ENCODE data around the gene TRIM65.

TRIM65 gene

DNA sequence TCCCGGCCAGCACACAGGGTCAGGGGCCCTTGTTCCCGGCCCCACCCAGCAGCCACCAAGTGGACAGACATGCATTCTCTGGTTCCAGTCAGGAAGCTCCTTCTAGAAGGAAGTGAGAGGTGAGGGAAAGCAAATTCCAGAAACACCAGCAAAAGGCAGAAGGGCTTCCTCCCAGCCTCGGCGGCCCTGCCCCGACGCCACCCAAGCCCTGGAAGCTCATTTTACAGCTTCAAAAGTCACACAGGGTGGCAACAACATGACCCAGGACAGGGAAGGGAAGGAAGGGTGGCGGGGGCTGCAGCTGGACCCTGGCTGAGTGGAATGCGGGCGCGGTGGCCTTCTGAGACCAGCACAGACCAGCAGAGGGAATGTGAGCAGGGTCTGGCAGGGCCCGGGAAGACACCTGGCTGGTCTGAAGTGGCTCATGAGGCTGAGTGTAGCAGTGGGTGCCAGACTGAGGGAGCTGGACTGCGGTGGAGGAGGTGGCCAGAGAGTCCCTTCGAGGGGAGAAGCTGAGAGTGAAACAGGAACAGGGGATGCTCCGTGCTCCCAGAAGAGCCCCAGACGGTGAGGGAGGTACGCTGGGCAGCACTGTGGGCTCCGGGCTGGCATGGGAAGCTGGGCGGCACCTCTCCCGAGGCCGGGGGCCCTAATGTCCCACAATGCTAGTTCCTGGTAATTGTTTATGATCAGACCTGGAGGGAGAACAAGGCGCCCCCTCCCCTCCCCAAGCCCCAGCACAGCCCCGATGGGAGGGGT, 50.6 kb downstream of the TRIM65 start:
- DNase-seq (ENCODE audit: low read depth in 1 of 2, low spot score in 1 of 2): no peak
- H3K27me3 ChIP-seq (ENCODE audit: insufficient read depth, poor library complexity, severe bottlenecking): no peaks in the 10 kb centered on the region
- H3K4me3 ChIP-seq (replicated peaks; ENCODE audit: insufficient read depth, low read length): no peak overlapping the region
- H3K27ac ChIP-seq (replicated peaks): peak overlapping the region; percentile 94
- TF ChIP-seq, protein P1, sequence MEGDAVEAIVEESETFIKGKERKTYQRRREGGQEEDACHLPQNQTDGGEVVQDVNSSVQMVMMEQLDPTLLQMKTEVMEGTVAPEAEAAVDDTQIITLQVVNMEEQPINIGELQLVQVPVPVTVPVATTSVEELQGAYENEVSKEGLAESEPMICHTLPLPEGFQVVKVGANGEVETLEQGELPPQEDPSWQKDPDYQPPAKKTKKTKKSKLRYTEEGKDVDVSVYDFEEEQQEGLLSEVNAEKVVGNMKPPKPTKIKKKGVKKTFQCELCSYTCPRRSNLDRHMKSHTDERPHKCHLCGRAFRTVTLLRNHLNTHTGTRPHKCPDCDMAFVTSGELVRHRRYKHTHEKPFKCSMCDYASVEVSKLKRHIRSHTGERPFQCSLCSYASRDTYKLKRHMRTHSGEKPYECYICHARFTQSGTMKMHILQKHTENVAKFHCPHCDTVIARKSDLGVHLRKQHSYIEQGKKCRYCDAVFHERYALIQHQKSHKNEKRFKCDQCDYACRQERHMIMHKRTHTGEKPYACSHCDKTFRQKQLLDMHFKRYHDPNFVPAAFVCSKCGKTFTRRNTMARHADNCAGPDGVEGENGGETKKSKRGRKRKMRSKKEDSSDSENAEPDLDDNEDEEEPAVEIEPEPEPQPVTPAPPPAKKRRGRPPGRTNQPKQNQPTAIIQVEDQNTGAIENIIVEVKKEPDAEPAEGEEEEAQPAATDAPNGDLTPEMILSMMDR (IDR thresholded peaks at IDR 0.05; ENCODE audit: insufficient read depth, low read length): no peak
- no peak for TF ChIP-seq POLR2AphosphoS5 (IDR thresholded peaks at IDR 0.05; ENCODE audit: low read depth)
- TF ChIP-seq GABPA (IDR thresholded peaks at IDR 0.05; ENCODE audit: low read depth): no peak
- TF ChIP-seq SPI1 (IDR thresholded peaks at IDR 0.05; ENCODE audit: borderline replicate concordance, low read depth): no peak
- TF ChIP-seq, protein P2, sequence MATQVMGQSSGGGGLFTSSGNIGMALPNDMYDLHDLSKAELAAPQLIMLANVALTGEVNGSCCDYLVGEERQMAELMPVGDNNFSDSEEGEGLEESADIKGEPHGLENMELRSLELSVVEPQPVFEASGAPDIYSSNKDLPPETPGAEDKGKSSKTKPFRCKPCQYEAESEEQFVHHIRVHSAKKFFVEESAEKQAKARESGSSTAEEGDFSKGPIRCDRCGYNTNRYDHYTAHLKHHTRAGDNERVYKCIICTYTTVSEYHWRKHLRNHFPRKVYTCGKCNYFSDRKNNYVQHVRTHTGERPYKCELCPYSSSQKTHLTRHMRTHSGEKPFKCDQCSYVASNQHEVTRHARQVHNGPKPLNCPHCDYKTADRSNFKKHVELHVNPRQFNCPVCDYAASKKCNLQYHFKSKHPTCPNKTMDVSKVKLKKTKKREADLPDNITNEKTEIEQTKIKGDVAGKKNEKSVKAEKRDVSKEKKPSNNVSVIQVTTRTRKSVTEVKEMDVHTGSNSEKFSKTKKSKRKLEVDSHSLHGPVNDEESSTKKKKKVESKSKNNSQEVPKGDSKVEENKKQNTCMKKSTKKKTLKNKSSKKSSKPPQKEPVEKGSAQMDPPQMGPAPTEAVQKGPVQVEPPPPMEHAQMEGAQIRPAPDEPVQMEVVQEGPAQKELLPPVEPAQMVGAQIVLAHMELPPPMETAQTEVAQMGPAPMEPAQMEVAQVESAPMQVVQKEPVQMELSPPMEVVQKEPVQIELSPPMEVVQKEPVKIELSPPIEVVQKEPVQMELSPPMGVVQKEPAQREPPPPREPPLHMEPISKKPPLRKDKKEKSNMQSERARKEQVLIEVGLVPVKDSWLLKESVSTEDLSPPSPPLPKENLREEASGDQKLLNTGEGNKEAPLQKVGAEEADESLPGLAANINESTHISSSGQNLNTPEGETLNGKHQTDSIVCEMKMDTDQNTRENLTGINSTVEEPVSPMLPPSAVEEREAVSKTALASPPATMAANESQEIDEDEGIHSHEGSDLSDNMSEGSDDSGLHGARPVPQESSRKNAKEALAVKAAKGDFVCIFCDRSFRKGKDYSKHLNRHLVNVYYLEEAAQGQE (IDR thresholded peaks at IDR 0.05; ENCODE audit: insufficient replicate concordance, low read depth): no peak

DNA sequence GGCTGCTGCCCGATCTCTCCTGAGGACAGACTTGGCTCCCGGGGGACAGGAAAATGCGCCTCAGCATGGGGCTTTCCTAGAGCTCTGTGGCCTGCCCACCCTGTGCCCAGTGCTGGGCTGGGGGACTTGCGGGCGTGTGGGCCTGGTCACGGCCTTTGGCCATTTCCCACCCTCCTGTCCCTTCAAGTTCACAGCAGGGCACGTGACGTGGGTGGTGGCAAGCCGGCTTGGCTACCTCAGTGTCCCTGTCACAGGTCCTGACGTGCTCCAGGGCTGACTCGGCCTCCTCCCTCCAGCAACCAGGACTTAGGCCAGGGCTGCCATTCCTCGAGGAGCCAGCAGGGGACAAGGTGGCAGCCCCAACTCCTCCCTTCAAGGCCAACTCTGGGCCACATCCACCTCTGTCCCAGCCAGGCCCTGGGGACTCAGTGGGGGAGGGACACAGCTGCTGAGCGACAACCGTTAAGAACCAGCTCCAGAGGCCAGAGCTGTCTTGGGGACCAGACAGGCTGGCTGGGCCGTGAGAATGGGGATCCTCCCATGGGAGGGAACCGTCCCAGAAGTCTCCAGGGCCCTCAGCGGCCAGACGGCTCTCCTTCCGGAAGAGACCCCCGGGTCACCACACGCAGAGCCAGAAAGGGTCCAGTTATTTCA, 51.6 kb downstream of the TRIM65 start:
- no peaks in the 10 kb centered on the region for H3K27me3 ChIP-seq (ENCODE audit: insufficient read depth, poor library complexity, severe bottlenecking)
- peak; percentile 96 to 98 for DNase-seq (ENCODE audit: low read depth in 1 of 2, low spot score in 1 of 2)
- peak overlapping the region; percentile 81 for H3K4me3 ChIP-seq (replicated peaks; ENCODE audit: insufficient read depth, low read length)
- TF ChIP-seq, protein P1 (IDR thresholded peaks at IDR 0.05; ENCODE audit: insufficient read depth, low read length): peak; percentile 95
- TF ChIP-seq SPI1 (IDR thresholded peaks at IDR 0.05; ENCODE audit: borderline replicate concordance, low read depth): no peak
- TF ChIP-seq GABPA (IDR thresholded peaks at IDR 0.05; ENCODE audit: low read depth): no peak
- TF ChIP-seq, protein P2 (IDR thresholded peaks at IDR 0.05; ENCODE audit: insufficient replicate concordance, low read depth): peak; percentile 64
- TF ChIP-seq POLR2AphosphoS5 (IDR thresholded peaks at IDR 0.05; ENCODE audit: low read depth): peak; percentile 80
- peak overlapping the region; percentile 94 for H3K27ac ChIP-seq (replicated peaks)

DNA sequence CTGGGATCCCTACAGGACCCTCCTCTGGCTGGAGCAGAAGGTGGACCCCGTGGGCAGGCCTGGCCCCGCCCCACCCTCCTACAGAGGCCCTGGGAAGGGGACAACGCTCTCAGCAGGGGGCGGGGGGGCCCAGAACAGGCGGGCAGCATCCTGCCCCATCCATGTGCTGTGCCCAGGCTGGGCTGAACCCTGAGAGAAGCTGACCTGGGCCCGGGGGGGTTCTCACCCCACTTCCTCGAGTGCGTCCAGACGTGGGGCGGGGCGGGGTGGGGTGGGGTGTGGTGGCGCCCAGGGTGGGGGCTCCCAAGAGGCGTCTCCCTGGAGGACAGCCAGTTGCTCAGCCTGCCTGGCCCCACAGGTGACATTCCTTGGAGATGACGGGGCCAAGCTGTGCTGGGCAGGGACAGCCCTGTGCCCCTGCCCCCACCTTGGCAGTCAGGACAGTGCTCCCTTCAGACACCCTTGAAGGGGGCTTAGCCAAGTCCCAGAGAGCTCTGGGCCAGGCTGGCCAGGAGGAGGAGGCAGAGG, 52.2 kb downstream of the TRIM65 start:
- no peaks in the 10 kb centered on the region for H3K27me3 ChIP-seq (ENCODE audit: insufficient read depth, poor library complexity, severe bottlenecking)
- peak overlapping the region; percentile 81 for H3K4me3 ChIP-seq (replicated peaks; ENCODE audit: insufficient read depth, low read length)
- no peak for DNase-seq (ENCODE audit: low read depth in 1 of 2, low spot score in 1 of 2)
- no peak for TF ChIP-seq GABPA (IDR thresholded peaks at IDR 0.05; ENCODE audit: low read depth)
- peak overlapping the region; percentile 94 for H3K27ac ChIP-seq (replicated peaks)

Measured in HL-60 (cell line).